Gastroesophageal sphincter (tissue), 4 donors: ENCODE results near the gene SLC25A20. TPM values are rescaled to one million over a fixed set of nuclear protein-coding genes. Genes with fewer than 3 reads are reported as not detected.

ENCODE experiments used
- ATAC-seq: fragments of 150-250 bp; one replicate; pipeline ENCODE4 v1.9.1; 2016; ENCODE audit warnings: mild to moderate bottlenecking, moderate library complexity
- H3K27ac ChIP-seq, 4 donors: fragments of 200-600 bp; sonication (generic) in 3 of 4; 1 replicate in 3 of 4; 2 replicates in 1 of 4; pipeline ENCODE4 v1.5.1; 2016 to 2019
- H3K27me3 ChIP-seq: fragments of 200-600 bp; sonication (generic); one replicate; pipeline ENCODE4 v1.5.1; 2019
- H3K36me3 ChIP-seq, 2 donors: fragments of 200-600 bp; sonication (generic); one replicate each; pipeline ENCODE4 v1.5.1; 2019; ENCODE audit warnings: control low read depth in 1 of 2
- H3K4me1 ChIP-seq, 3 donors: fragments of 200-600 bp; sonication (generic); 1 replicate in 2 of 3; 2 replicates in 1 of 3; pipeline ENCODE4 v1.5.1; 2016 to 2019; ENCODE audit warnings: control low read depth in 2 of 3
- H3K4me3 ChIP-seq, 2 donors: fragments of 200-600 bp; sonication (generic); one replicate each; pipeline ENCODE4 v1.5.1; 2019; ENCODE audit warnings: mild to moderate bottlenecking in 1 of 2, moderate library complexity in 1 of 2
- H3K9me3 ChIP-seq, 3 donors: fragments of 200-600 bp; sonication (generic); one replicate each; pipeline ENCODE4 v1.5.1; 2017 to 2019; ENCODE audit warnings: control low read depth in 2 of 3
- EP300 ChIP-seq: sonication (generic); formaldehyde crosslinking; IDR thresholded peaks from one replicate; pipeline ENCODE4 v1.6.1; 2017; ENCODE audit warnings: antibody characterized with exemption, mild to moderate bottlenecking
- POLR2A ChIP-seq, 2 donors: fragments of 450-650 bp; IDR thresholded peaks; one replicate each; pipeline ENCODE4 v1.6.1; 2017; ENCODE audit warnings: antibody characterized with exemption in 2 of 2, mild to moderate bottlenecking in 2 of 2, moderate library complexity in 1 of 2
- POLR2AphosphoS5 ChIP-seq: sonication (generic); formaldehyde crosslinking; IDR thresholded peaks from one replicate; pipeline ENCODE4 v1.6.1; 2017; ENCODE audit warnings: antibody characterized with exemption
- WGBS, 2 donors: methylation state at CpG; one replicate each; pipeline ENCODE4 v1.1.5; 2018; ENCODE audit warnings: low coverage in 1 of 2; 5-methylcytosine and 5-hydroxymethylcytosine counted together
- total RNA-seq, 4 donors: library from RNA; depleted of rRNA; stranded (reverse); fragments of >200 nt; gene quantifications; one replicate each; pipeline ENCODE4 v1.1.0, GENCODE V29; 2016
- TF ChIP-seq, protein P1 (sequence below), 4 experiments: fragments of 200-600 bp in 2 of 4; fragments of 450-650 bp in 2 of 4; sonication (generic) in 1 of 4; IDR thresholded peaks; one replicate each; pipeline ENCODE4 v1.5.1; 2017 to 2019; ENCODE audit warnings: antibody characterized with exemption in 4 of 4, mild to moderate bottlenecking in 2 of 4, moderate library complexity in 2 of 4

SLC25A20 gene
- total RNA-seq, 4 donors from 2014 or later, result 19.0 to 47.0 (median 23.9) TPM

DNA sequence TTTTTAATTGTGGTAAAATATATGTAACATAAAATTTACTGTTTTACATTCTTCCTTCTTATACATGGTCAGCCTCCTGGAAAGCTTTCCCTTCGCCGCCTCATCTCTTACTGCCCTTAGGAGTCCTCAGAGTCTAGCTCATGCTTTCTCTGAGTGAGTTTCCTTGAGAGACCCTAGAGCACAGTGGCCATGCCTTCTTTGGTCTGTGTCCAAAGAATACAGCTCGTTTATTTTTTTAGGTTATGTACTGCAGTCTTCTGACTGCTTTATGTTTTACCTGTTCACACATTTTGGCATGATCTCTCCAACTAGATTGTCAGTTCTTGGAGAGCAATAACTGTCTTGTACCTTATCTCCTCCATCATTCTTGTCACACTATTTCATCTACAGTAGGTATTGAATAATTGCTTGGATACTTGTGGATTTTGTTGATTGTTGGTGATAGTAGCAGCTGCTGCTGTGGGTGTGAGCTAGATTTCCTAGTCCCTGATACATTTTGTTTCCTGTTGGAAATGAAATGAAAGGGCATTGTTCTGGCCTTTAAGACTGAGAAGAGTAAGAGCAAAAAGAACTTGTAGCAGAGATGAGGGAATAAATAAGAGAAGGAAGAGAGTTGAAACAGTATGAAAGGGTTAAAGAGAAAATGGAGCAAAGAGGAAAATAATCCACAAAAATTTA is 30.8 kb upstream of the SLC25A20 start:
- TF ChIP-seq, protein P1, sequence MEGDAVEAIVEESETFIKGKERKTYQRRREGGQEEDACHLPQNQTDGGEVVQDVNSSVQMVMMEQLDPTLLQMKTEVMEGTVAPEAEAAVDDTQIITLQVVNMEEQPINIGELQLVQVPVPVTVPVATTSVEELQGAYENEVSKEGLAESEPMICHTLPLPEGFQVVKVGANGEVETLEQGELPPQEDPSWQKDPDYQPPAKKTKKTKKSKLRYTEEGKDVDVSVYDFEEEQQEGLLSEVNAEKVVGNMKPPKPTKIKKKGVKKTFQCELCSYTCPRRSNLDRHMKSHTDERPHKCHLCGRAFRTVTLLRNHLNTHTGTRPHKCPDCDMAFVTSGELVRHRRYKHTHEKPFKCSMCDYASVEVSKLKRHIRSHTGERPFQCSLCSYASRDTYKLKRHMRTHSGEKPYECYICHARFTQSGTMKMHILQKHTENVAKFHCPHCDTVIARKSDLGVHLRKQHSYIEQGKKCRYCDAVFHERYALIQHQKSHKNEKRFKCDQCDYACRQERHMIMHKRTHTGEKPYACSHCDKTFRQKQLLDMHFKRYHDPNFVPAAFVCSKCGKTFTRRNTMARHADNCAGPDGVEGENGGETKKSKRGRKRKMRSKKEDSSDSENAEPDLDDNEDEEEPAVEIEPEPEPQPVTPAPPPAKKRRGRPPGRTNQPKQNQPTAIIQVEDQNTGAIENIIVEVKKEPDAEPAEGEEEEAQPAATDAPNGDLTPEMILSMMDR (IDR thresholded peaks at IDR 0.05), result no peak
- TF ChIP-seq POLR2A (IDR thresholded peaks at IDR 0.05) (no peak), POLR2AphosphoS5 (no peak), EP300 (no peak)
- no peak for ATAC-seq
- Histone ChIP-seq H3K4me3 (no peak overlapping the region), H3K27me3 (no peaks in the 10 kb centered on the region), H3K27ac (no peak overlapping the region), H3K9me3 (no peaks in the 10 kb centered on the region), H3K36me3 (peaks cover 0 to 71% of the 10 kb centered on the region in 2 donors), H3K4me1 (peaks cover 0 to 73% (median 16%) of the 10 kb centered on the region in 3 donors)
- 0 to 63% methylated on average over 1 to 3 of the region's 3 CpGs for WGBS, 2 donors

DNA sequence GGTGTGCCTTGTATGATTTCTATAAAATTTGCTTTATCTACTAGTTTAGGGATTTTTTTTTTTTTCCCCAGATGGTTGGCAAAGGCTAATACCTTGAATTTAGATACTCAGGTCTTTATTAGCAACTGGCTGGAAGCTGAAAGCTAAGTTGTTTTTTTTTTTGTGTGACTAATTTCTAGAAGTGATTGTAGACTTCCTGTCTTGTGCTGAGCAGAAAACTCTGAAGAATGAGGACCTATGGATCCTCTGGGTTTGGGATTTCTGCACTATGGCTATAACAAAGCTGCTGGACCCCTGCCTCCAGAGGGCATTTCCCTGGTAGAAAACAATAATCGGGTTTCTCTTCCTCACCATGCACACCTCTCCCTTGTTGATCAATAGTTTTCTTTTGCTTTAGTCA is 30.0 kb upstream of the SLC25A20 start:
- Histone ChIP-seq H3K36me3 (peaks cover 0 to 73% of the 10 kb centered on the region in 2 donors), H3K4me3 (no peak overlapping the region), H3K4me1 (peaks cover 0 to 71% (median 16%) of the 10 kb centered on the region in 3 donors), H3K27ac (no peak overlapping the region), H3K9me3 (no peaks in the 10 kb centered on the region), H3K27me3 (no peaks in the 10 kb centered on the region)
- WGBS, 2 donors, result 60 to 89% methylated on average over 1 of the region's 1 CpG
- TF ChIP-seq, protein P1 (IDR thresholded peaks at IDR 0.05), result no peak
- TF ChIP-seq POLR2A (IDR thresholded peaks at IDR 0.05) (no peak), EP300 (no peak), POLR2AphosphoS5 (no peak)
- ATAC-seq, result no peak

DNA sequence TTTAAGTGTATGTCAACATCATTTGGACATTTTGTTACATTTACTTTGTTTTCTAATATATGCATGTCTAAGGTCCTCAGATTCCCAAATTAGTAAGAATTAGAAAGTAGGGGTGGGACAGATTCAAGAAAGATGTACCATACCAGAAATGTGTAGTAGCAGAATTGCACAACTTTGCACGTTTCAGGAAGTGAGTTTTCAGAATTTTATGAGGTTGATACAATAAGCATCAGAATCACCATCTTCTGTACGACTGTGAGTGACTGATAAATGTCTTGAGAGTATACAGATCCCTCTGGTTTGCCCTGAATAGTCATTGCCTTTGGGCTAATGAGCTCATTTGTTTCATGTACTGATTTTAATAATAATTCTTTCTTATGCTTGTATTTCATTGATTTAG is 29.2 kb upstream of the SLC25A20 start:
- WGBS, 2 donors, result 54 to 55% methylated on average over 2 of the region's 2 CpGs
- no peak overlapping the region for H3K27ac ChIP-seq
- peaks cover 0 to 74% of the 10 kb centered on the region in 2 donors for H3K36me3 ChIP-seq
- H3K9me3 ChIP-seq, result no peaks in the 10 kb centered on the region
- H3K4me1 ChIP-seq, result peaks cover 0 to 70% (median 16%) of the 10 kb centered on the region in 3 donors
- H3K27me3 ChIP-seq, result no peaks in the 10 kb centered on the region
- H3K4me3 ChIP-seq, result no peak overlapping the region
- TF ChIP-seq POLR2A (IDR thresholded peaks at IDR 0.05) (no peak), EP300 (no peak), POLR2AphosphoS5 (no peak)
- TF ChIP-seq, protein P1 (IDR thresholded peaks at IDR 0.05), result no peak
- ATAC-seq, result no peak

DNA sequence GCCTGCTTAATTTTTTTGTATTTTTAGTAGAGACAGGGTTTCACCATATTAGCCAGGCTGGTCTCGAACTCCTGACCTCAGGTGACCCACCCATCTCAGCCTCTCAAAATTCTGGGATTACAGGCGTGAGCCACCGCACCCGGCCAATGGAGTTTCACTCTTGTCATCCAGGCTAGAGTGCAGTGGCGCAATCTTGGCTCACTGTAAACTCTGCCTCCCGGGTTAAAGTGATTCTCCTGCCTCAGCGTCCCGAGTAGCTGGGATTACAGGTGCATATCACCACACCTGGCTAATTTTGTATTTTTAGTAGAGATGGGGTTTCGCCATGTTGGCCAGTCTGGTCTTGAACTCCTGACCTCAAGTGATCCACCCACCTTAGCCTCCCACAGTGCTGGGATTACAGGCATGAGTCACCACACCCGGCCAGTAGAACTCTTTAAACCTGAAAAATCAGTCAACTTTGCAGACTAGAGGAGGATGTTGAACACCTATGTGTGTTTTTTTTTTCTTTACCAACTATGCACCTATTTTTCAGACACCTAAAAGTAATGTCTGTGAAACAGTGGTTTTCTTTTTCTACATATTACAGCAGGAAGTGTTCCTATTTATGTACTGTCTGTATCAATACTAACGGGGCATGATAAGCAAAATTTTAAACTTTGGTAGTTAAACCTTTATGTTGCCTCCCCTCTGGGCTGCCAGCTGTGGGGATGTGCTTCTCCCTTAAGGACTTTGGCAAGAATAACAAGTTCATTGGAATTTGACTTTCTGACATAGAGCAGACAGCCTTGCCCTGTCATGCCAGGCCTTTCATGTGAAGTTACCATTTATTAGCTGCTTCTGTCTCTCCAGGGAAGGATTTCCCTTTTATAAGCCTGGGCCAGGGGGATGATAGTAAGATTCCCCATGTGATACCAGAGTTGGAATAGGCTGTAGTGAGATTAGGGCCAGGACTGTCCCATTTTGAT is 28.0 kb upstream of the SLC25A20 start:
- no peaks in the 10 kb centered on the region for H3K27me3 ChIP-seq
- no peaks in the 10 kb centered on the region for H3K9me3 ChIP-seq
- H3K27ac ChIP-seq, result no peak overlapping the region
- 74 to 86% methylated on average over 6 to 11 of the region's 11 CpGs for WGBS, 2 donors
- TF ChIP-seq EP300, result no peak
- TF ChIP-seq POLR2AphosphoS5, result no peak
- TF ChIP-seq, protein P1 (IDR thresholded peaks at IDR 0.05), result no peak
- TF ChIP-seq POLR2A (IDR thresholded peaks at IDR 0.05), result no peak
- no peak for ATAC-seq
- H3K4me3 ChIP-seq, result no peak overlapping the region
- H3K36me3 ChIP-seq, result peaks cover 0 to 80% of the 10 kb centered on the region in 2 donors
- peaks cover 0 to 67% (median 21%) of the 10 kb centered on the region in 3 donors for H3K4me1 ChIP-seq
